ENCODE data around the gene DTNBP1. TPM values are rescaled to one million over a fixed set of nuclear protein-coding genes. Genes with fewer than 3 reads are reported as not detected.

DTNBP1 gene
- total RNA-seq, 4 donors from 2014 or later, result 5.2 to 14.7 (median 7.5) TPM

GRCh38 chr6:15483060-15483459 lies 179.8 kb downstream of the DTNBP1 start:
- no peak for DNase-seq
- Histone ChIP-seq H3K27me3 (no peaks in the 10 kb centered on the region), H3K9me3 (no peaks in the 10 kb centered on the region), H3K36me3 (peaks cover 4 to 13% (median 11%) of the 10 kb centered on the region in 3 donors), H3K4me3 (no peak overlapping the region), H3K27ac (no peak overlapping the region), H3K4me1 (peaks cover 0 to 42% (median 19%) of the 10 kb centered on the region in 3 donors)
- no peak for TF ChIP-seq CTCF (IDR thresholded peaks at IDR 0.05)
- intact Hi-C loops (cut with DNase I), result no loop called here
- WGBS, 2 donors, result 91 to 96% methylated on average over 1 of the region's 1 CpG

- DNase-seq, result no peak
- Histone ChIP-seq H3K4me3 (no peak overlapping the region), H3K27me3 (no peaks in the 10 kb centered on the region), H3K36me3 (peaks cover 0 to 1% (median 0%) of the 10 kb centered on the region in 3 donors), H3K4me1 (peaks cover 0 to 49% (median 19%) of the 10 kb centered on the region in 3 donors), H3K27ac (no peak overlapping the region), H3K9me3 (no peaks in the 10 kb centered on the region)
- intact Hi-C loops (cut with DNase I), result no loop called here
- WGBS, 2 donors, result 65 to 80% methylated on average over 10 of the region's 10 CpGs
- TF ChIP-seq POLR2A (IDR thresholded peaks at IDR 0.05), result no peak
- no peak for TF ChIP-seq CTCF (IDR thresholded peaks at IDR 0.05)
Measured at GRCh38 chr6:15481390-15482291, 181.2 kb downstream of the DTNBP1 start.

GRCh38 chr6:15480525-15480924 lies 182.3 kb downstream of the DTNBP1 start:
- TF ChIP-seq POLR2A (IDR thresholded peaks at IDR 0.05) (no peak), CTCF (IDR thresholded peaks at IDR 0.05) (no peak)
- peaks cover 0 to 51% (median 13%) of the 10 kb centered on the region in 3 donors for H3K4me1 ChIP-seq

GRCh38 chr6:15479761-15480160 lies 183.1 kb downstream of the DTNBP1 start:
- Histone ChIP-seq H3K27ac (no peak overlapping the region), H3K4me1 (peaks cover 0 to 50% (median 12%) of the 10 kb centered on the region in 3 donors), H3K36me3 (peaks cover 0 to 18% (median 0%) of the 10 kb centered on the region in 3 donors), H3K27me3 (no peaks in the 10 kb centered on the region), H3K4me3 (no peak overlapping the region), H3K9me3 (no peaks in the 10 kb centered on the region)
- 38 to 41% methylated on average over 4 of the region's 5 CpGs for WGBS, 2 donors
- TF ChIP-seq POLR2A (IDR thresholded peaks at IDR 0.05) (no peak), CTCF (IDR thresholded peaks at IDR 0.05) (no peak)
- intact Hi-C loops (cut with DNase I), result no loop called here
- DNase-seq, result no peak

More at GRCh38 chr6:15480525-15480924, 182.3 kb downstream of the DTNBP1 start:
- Histone ChIP-seq H3K9me3 (no peaks in the 10 kb centered on the region), H3K27ac (no peak overlapping the region), H3K36me3 (peaks cover 0 to 12% (median 0%) of the 10 kb centered on the region in 3 donors), H3K4me3 (no peak overlapping the region), H3K27me3 (no peaks in the 10 kb centered on the region)
- intact Hi-C loops (cut with DNase I), result no loop called here
- DNase-seq, result no peak
- 74 to 78% methylated on average over 7 of the region's 7 CpGs for WGBS, 2 donors

GRCh38 chr6:15477746-15478145 lies 185.1 kb downstream of the DTNBP1 start:
- Histone ChIP-seq H3K9me3 (no peaks in the 10 kb centered on the region), H3K4me1 (peaks cover 0 to 56% (median 9%) of the 10 kb centered on the region in 3 donors), H3K4me3 (no peak overlapping the region), H3K27me3 (no peaks in the 10 kb centered on the region), H3K27ac (no peak overlapping the region), H3K36me3 (peaks cover 0 to 26% (median 0%) of the 10 kb centered on the region in 3 donors)
- no peak for TF ChIP-seq POLR2A (IDR thresholded peaks at IDR 0.05)
- TF ChIP-seq CTCF (IDR thresholded peaks at IDR 0.05), result no peak
- 63 to 65% methylated on average over 4 to 5 of the region's 5 CpGs for WGBS, 2 donors
- DNase-seq, result no peak
- intact Hi-C loops (cut with DNase I), result no loop called here

Data from esophagus squamous epithelium (tissue), 5 donors.